ENCODE data around the gene KAZALD1. TPM values are rescaled to one million over a fixed set of nuclear protein-coding genes. Genes with fewer than 3 reads are reported as not detected.

The KAZALD1 gene
- polyA plus RNA-seq, 3 donors = 1.2 to 9.2 (median 3.1) TPM

DNA sequence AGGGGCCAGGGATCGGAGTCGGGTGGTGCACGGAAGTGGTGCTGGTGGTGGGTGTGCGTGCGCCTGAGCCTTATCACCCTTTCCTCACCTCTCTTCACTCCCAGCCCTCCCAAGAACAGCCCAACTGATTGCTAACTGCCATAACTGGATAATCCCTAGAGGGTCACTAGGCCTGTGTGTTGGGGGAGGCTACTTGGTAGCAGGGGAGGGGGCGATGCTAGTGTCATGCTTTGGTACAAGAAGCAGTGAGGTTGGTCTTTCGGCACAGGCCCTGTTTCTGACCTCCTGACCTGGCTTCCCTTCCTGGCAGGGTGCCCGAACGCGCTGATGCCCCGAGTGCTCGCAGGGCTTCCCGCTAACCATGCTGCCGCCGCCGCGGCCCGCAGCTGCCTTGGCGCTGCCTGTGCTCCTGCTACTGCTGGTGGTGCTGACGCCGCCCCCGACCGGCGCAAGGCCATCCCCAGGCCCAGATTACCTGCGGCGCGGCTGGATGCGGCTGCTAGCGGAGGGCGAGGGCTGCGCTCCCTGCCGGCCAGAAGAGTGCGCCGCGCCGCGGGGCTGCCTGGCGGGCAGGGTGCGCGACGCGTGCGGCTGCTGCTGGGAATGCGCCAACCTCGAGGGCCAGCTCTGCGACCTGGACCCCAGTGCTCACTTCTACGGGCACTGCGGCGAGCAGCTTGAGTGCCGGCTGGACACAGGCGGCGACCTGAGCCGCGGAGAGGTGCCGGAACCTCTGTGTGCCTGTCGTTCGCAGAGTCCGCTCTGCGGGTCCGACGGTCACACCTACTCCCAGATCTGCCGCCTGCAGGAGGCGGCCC is 652 bp downstream of the KAZALD1 start:
- 6 to 7% (median 6%) methylated on average over 57 to 63 of the region's 63 CpGs for WGBS, 3 donors

DNA sequence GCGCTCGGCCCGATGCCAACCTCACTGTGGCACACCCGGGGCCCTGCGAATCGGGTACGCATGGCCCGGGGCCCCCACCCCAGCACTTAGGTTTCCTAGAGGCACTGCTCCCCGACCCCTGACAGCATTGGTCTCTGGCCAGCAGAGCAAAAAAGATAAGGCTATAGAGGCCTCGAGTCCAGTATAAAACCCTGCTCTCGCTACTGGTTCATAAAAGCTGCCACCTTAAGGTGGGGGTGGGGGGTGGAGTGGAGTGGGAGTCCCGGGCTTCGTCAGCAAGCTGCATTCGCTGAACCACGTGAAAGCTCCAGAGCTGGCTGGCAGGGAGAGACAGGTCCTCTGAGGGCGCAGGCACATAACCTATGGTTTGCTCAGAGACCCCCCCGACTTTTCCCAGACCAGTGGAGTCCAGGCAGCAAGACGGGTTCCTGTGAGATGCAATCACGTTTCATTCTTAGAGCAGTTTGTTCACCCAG is 1.3 kb downstream of the KAZALD1 start:
- no peak overlapping the region for H3K27ac ChIP-seq (ENCODE audit: low read depth, low read length)
- WGBS, 3 donors = 8 to 23% (median 12%) methylated on average over 19 of the region's 19 CpGs

More for the DNA sequence above, 652 bp downstream of the KAZALD1 start:
- H3K27ac ChIP-seq (ENCODE audit: low read depth, low read length) = no peak overlapping the region

DNA sequence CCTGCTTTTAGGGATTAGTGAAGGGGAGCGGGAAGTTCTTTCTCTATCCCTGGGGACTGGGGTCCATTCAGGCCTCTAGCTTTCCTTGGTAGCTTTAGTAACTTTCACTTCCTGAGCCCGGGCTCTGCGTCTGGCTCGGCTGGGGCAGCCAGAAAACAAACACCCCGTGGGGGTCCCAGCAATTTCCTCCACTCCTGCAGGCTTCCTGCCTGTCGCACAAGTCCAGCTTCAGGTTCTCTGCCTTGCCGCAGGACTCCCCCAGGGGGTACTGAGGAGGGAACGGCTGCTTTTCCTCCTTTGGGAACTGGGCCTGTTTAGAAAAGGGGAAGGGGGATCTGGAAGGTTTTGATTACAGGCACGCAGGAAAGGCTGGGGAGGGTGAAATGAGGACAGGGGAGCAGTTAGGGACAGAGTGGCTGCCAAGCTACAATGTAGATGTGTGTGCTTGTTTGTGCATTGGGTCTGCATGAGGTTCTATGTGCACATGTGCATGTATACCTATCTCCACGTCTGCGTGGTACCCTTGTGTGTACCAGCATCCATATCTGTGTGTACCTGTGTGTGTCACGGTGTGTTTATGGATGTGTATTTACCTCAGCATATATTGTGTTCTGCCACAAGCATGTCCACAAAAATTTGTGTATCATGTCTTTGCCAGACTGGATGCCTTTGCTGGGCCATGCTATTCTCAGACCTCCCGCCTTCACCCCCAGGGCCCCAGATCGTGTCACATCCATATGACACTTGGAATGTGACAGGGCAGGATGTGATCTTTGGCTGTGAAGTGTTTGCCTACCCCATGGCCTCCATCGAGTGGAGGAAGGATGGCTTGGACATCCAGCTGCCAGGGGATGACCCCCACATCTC is 2.0 kb downstream of the KAZALD1 start:
- H3K27ac ChIP-seq (ENCODE audit: low read depth, low read length) = no peak overlapping the region
- WGBS, 3 donors = 27 to 55% (median 33%) methylated on average over 15 of the region's 15 CpGs

DNA sequence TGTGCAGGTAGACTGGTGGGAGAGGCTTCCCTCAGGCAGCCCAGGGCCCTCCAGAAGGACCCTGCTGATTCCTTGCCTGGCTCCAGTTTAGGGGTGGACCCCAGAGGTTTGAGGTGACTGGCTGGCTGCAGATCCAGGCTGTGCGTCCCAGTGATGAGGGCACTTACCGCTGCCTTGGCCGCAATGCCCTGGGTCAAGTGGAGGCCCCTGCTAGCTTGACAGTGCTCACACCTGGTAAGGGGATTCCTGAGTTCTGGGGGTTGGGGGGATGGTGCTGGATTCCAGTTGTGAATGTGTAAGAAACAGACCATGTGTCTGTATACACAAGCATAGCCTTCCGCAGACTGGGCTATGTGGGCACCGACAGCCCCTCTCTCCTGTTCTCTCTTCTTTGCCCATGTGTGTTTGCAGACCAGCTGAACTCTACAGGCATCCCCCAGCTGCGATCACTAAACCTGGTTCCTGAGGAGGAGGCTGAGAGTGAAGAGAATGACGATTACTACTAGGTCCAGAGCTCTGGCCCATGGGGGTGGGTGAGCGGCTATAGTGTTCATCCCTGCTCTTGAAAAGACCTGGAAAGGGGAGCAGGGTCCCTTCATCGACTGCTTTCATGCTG is 2.7 kb downstream of the KAZALD1 start:
- 84 to 91% (median 89%) methylated on average over 9 of the region's 9 CpGs for WGBS, 3 donors
- no peak overlapping the region for H3K27ac ChIP-seq (ENCODE audit: low read depth, low read length)

DNA sequence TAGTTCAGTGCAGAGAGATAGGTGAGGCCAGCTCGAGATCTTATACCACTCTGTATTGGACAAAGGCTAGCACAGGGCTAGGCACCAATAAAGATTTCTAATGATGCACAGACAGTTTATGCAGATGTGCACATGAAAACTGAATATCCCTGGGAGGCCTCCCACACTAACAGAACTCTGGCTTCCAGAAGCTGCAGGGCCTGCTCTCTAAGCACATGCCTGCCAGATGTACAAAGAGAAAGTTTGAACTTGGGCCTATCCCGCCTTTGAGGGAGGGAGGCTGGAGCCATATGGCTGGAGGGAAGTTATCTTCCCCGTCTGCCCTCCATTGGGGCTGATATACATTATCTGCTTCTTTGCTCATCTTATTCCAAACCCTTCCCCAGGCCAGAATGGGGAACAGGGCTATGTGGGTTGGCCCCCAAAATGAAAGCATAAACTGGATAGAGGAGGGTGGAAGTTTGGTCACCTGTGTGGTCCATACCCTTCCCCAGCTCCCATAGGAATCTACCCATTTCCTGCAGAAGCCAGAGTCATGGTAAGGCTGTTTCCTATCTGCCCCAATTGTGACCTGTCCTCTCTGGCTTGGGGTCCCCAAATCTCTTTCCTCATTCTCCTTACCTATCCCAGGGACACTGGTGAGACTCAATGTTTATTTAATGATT is 3.8 kb downstream of the KAZALD1 start:
- WGBS, 3 donors = 70 to 88% (median 73%) methylated on average over 3 of the region's 3 CpGs
- H3K27ac ChIP-seq (ENCODE audit: low read depth, low read length) = no peak overlapping the region

DNA sequence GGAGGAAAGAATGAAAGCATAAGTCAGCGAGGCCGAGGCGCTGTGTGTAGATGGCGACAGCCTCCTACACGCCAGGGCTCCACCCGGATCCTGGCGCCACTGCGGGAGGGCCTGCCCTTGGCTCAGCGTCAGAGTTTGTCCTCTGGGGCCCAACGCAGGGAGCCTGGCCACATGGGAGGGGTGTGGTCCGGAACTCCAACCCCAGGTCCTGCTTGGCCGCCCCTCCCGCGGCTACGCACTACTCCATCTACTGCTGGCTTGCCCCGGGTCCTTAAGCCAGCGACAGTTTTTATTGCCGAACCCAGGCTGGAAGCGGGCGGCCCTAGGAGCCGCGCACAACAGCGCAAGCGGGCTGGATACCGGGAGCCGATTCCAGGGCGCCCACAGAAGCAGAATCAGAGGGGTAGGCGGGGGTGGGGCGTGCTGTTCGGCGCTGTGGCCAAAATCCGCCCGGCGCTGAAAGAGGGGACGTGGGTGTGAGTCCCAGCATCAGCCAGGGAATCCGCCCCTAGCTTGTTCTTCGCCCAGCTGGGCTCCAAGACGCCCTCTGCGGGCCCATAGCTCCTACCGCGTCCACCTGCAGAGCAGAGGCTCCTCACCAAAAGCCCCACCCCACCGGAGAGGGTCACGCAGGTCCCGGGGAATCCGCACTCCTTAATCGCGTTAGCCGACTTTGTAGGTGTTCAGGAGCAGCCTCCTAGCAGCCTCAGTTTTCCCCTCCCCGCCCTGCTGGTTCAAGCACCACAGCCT is 4.5 kb downstream of the KAZALD1 start:
- WGBS, 3 donors = 2 to 3% (median 2%) methylated on average over 47 to 49 of the region's 49 CpGs
- H3K27ac ChIP-seq (ENCODE audit: low read depth, low read length) = no peak overlapping the region

DNA sequence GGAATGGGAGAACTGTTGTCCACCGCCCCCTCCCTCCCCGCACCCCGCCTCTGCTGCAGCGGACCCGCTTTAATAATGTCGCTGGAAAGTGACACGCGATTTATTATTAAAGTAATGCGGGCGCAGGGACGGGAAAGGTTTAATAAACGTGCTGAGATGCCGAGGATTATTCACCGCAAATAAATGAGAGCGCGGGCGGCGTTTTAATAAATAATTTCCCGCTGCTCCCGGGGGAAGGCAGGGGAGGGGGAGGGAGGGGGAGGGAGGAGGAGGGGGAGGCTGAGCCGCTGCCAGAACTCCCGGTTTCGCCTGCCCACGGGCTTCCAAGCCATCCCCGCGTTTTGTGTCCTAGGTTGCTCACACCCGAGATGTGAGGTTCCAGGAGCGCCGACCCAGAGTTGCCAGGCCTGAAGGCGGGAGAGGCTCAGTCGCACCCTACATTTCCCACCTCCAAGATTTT is 5.1 kb downstream of the KAZALD1 start:
- H3K27ac ChIP-seq (ENCODE audit: low read depth, low read length) = no peak overlapping the region
- WGBS, 3 donors = 1 to 2% (median 2%) methylated on average over 31 of the region's 31 CpGs

DNA sequence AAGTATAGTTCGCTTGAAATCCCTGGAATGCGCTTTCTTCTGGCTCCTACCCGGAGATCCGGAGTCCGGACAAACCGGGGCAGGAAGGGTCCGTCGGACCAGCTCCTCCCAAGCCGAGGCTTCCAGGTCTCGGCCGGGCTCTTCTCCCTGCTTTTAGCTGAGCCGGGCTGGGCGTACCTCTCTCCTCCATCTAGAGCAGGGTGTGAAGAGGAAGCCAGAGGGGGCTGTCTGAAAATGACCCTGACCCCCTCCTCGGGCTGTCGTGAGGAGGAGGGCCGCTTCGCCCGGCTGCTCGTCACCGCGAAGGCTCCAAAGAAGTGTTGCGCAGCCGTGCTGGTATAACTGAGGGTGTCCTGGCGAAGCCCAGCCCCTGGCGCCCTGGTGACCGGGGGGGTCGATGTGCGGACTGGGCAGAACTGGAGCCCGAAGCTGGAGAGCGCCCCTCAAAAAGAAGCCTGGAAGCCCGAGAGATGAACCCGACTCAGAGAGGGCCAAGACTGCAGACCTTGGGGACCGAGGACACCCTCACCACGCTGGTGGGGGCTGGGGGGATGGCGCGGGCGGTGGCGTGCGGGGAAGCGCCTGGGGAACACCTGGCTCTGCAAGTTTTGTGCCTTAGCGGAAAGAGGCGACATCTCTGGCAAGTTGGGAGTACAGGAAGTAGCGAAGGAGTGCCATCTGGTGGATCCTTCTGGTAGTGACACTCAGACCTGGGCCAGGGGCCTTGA is 5.7 kb downstream of the KAZALD1 start:
- no peak overlapping the region for H3K27ac ChIP-seq (ENCODE audit: low read depth, low read length)
- 1% methylated on average over 43 of the region's 43 CpGs for WGBS, 3 donors

DNA sequence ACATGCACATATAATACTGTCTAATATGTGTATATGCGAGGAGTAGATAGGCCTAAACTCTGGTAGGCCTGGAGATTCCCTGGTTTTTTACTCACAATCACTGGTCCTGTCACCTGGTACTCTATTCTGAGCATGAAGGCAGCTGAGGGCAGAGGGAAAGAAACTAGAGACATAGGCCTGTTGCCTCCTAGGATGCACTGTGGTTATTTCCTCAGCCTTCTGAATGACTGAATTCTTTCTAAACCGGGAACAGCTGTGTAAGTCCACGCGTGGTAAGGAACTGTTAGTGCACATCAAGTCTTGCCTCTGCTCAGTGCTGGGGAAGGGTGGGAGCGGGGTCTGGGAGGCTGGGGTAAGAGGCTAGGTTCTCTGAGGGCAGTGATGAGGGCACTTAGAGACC is 7.7 kb downstream of the KAZALD1 start:
- 75 to 94% (median 88%) methylated on average over 5 of the region's 5 CpGs for WGBS, 3 donors
- H3K27ac ChIP-seq (ENCODE audit: low read depth, low read length) = no peak overlapping the region

DNA sequence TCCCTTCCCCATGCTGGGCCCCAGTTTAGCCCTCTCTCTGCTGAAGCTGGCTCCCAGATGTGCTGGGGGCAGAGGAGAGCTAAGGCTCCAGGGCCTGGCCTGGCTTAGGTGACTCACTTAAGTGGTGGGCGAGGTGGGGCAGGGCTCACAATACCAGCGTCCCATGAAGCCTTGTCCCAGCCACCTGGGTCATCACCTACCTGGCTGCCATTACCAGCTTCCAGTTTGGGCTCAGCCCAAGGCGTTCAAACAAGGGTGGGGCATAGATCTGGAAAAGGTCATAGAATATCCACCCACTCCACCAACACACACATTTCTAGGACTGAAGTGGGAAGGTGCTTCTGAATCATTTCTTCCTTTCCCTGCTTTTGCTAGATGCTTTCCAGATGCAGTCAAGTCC is 8.3 kb downstream of the KAZALD1 start:
- H3K27ac ChIP-seq (ENCODE audit: low read depth, low read length) = no peak overlapping the region
- WGBS, 3 donors = 86 to 90% (median 87%) methylated on average over 3 of the region's 3 CpGs

DNA sequence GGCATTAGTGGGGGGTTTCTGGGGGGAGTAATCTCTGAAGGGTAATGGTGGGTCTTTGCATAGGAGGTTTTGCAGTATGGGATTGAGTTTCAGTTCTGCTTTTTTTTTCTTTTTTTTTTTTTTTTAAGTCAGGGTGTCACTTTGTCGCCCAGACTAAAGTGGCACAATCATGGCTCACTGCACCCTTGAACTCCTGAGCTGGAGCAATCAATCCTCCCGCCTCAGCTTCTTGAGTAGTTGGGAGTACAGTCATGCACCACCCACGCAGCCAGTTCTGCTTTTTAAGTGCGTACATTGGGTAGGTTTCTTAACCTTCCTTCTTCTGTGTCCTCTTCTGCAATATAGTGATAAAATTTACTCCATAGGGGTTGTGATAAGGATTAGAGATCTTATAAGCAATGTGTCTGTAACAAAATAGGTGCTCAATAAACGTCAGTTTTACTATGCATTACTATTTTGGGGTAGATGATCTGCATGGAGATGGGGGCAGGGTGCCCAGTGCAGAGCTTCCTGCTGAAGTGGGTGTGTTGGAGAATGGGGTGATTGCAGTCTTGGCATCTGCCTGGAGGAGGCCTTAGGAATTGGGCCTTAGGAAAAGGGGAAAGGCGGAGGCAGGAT is 9.6 kb downstream of the KAZALD1 start:
- WGBS, 3 donors = 53 to 71% (median 64%) methylated on average over 6 of the region's 6 CpGs
- no peak overlapping the region for H3K27ac ChIP-seq (ENCODE audit: low read depth, low read length)

DNA sequence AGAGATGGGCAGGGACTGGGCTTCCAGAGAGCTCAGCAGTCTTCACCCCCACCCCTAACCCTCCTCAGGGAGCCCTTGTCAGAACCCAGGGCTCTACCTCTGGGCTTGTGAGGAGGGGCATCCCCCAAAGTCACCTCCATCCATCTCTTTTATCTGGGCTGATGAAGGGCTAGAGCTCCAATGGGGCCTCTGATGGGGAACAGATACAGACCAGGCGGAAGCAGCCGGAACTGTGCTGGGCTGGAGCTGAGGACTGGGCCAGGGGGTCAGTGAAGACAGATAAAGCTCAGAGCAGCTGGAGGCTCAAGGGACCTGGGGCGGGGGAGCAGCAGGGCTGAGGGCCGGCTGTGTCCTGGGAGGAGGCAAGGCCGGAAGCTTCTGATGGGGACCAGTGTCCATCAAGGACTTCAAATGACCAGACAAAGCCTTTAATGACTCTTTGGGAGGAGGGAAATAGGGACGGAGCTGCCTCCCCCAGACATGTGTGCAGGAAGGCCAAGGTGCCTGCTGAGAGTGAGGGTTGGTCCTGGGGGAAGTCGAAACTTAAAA is 10.2 kb downstream of the KAZALD1 start:
- no peak overlapping the region for H3K27ac ChIP-seq (ENCODE audit: low read depth, low read length)
- 59 to 68% (median 64%) methylated on average over 7 of the region's 7 CpGs for WGBS, 3 donors

DNA sequence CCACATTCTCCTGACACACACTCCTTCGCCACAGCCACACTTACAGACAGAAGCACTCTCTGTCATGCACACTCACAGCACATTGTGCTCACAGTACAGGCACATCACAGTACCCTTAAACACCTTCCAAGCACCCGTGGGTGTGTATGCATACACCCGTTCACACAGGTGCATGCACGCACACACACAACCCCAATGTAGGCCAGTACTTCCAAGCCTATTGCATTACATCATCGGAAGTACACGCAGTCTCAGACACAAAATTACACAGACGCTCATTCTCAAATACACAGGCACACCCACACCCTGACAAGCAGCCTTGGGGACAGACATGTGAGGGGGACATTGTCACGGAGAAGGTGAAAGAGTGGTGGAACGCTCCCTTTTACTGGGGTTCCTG is 11.1 kb downstream of the KAZALD1 start:
- no peak overlapping the region for H3K27ac ChIP-seq (ENCODE audit: low read depth, low read length)
- 50 to 68% (median 62%) methylated on average over 9 of the region's 9 CpGs for WGBS, 3 donors

DNA sequence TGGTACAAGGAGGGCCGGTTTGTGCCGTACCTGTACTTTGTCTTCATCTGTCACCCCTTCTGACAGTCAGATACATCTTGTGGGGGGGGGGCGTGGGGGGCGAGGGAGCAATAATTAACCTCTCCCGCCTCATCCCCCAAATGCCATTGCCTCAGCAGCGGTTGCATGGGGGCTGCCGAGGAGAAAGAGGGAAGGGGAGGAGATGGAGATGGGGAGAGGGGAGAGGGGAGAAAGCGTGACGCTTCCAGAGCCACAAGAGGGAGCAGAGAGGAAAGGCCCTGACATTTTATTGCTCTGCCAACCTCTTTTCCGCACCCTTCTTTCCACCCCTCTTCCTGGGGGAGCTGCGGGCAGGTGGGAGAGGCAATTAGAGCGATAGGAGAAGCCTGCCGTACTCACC is 11.8 kb downstream of the KAZALD1 start:
- H3K27ac ChIP-seq (ENCODE audit: low read depth, low read length) = no peak overlapping the region
- WGBS, 3 donors = 9 to 17% (median 11%) methylated on average over 13 of the region's 13 CpGs

DNA sequence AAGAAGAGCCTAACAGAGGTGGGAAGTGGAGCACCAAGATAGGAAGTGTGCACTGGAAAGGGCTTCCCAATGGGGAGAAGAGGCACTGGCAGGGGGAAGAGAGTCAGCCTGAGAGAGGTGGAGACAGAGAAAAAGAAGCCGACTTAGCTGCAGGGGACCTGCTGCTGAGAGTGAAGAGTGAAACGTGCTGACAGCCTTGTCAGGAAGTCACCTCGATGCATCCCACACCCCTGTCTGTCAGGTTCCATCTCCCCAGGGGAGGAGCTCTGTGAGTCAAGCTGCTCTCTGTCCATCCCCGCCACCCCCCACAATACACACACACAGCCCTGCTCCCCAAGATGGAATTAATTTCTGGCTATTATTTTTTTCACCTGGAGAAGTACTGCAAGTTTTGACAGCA is 14.0 kb downstream of the KAZALD1 start:
- no peak overlapping the region for H3K27ac ChIP-seq (ENCODE audit: low read depth, low read length)
- WGBS, 3 donors = 11 to 17% (median 14%) methylated on average over 4 of the region's 4 CpGs

DNA sequence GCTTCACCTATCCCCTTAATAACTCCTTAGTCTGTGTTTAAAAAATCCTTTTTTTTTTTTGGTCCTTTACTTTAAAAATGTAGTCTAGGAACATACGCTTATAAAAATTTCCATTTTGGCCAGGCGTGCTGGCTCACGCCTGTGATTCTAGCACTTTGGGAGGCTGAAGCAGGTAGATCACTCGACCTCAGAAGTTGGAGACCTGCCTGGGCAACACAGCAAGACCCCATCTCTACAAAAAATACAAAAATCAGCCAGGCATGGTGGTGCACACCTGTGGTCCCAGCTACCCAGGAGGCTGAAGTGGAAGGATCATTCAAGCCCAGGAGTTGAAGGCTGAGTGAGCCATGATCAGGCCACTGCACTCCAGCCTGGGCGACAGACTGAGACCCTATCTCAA is 14.8 kb downstream of the KAZALD1 start:
- 69 to 83% (median 78%) methylated on average over 5 of the region's 5 CpGs for WGBS, 3 donors
- no peak overlapping the region for H3K27ac ChIP-seq (ENCODE audit: low read depth, low read length)
